Heart right ventricle (tissue), 16 donors: ENCODE measurements around the gene SNRNP35. TPM values are rescaled to one million over a fixed set of nuclear protein-coding genes. Genes with fewer than 3 reads are reported as not detected.
"Not testable (repeated sequence)": the region's sequence is repeated elsewhere in the genome, so short reads cannot be mapped to it uniquely, and the experiment has no call there.

Experiments
- ATAC-seq, 8 donors: fragments of 200-7000 bp; cut with Tn5 transposase; one replicate each; pipeline ENCODE4 v1.9.1; 2020; ENCODE audit warnings: mild to moderate bottlenecking in 8 of 8, moderate library complexity in 8 of 8, moderate number of reproducible peaks in 1 of 8
- DNase-seq, 2 donors: peaks; one replicate each; pipeline ENCODE4 v3.0.0-alpha.2; 2020
- H3K27ac ChIP-seq, 10 donors: fragments of 200-600 bp; sonication (generic) in 2 of 10; one replicate each; pipeline versions ENCODE4 v1.5.0 to v1.8.0; 2020 to 2022; ENCODE audit warnings: mild to moderate bottlenecking in 3 of 10
- H3K27me3 ChIP-seq, 7 donors: fragments of 200-600 bp; one replicate each; pipeline ENCODE4 v1.8.0; 2021 to 2022; ENCODE audit warnings: mild to moderate bottlenecking in 2 of 7
- H3K36me3 ChIP-seq, 9 donors: fragments of 200-600 bp; sonication (generic) in 1 of 9; one replicate each; pipeline versions ENCODE4 v1.5.0 to v1.8.0; 2020 to 2022; ENCODE audit warnings: mild to moderate bottlenecking in 2 of 9
- H3K4me1 ChIP-seq, 9 donors: fragments of 200-600 bp; sonication (generic) in 1 of 9; one replicate each; pipeline versions ENCODE4 v1.5.0 to v1.8.0; 2020 to 2022; ENCODE audit warnings: mild to moderate bottlenecking in 4 of 9
- H3K4me3 ChIP-seq, 10 donors: fragments of 200-600 bp; sonication (generic) in 2 of 10; one replicate each; pipeline versions ENCODE4 v1.5.0 to v1.8.0; 2020 to 2022; ENCODE audit warnings: mild to moderate bottlenecking in 7 of 10, moderate library complexity in 2 of 10
- H3K9me3 ChIP-seq, 11 donors: fragments of 200-600 bp in 10 of 11; sonication (generic) in 2 of 11; one replicate each; pipeline versions ENCODE4 v1.5.0 to v1.8.0; 2013 to 2022; ENCODE audit warnings: mild to moderate bottlenecking in 2 of 11, control low read depth in 1 of 11, moderate library complexity in 1 of 11
- CTCF ChIP-seq, 9 donors: fragments of 200-600 bp; sonication (generic) in 2 of 9; IDR thresholded peaks; one replicate each; pipeline versions ENCODE4 v1.5.0 to v1.8.0; 2021 to 2022; ENCODE audit warnings: antibody characterized with exemption in 9 of 9, mild to moderate bottlenecking in 5 of 9, moderate library complexity in 1 of 9
- WGBS, 2 donors: extraction: QIAGEN DNeasy Blood & Tissue Kit; methylation state at CpG; one replicate each; pipeline ENCODE4 v1.1.7; 2013; ENCODE audit warnings: inconsistent platforms in 1 of 2; 5-methylcytosine and 5-hydroxymethylcytosine counted together
- intact Hi-C, 10 donors: fragments of 100-400 bp; cut with DNase I; formaldehyde crosslinking; loops; one replicate each; pipeline versions ENCODE4 v1.11.1 to v1.14.2; 2022
- polyA plus RNA-seq, 2 donors: library from polyadenylated mRNA; stranded (reverse); fragments of 200-250 nt; gene quantifications; one replicate each; pipeline ENCODE4 v1.2.3, GENCODE V29; 2013
- total RNA-seq, 10 donors: library from RNA; stranded (reverse); fragmentation: NEBNext Ultra II Directional in 3 of 10; extraction: Animal tissue kit (Norgen Biotek cat#: 25700) in 3 of 10; gene quantifications; one replicate each; pipeline versions ENCODE4 v1.2.1 to v1.2.4, GENCODE V29; 2021 to 2023
- donor health status: Arrhythmogenic right ventricular cardiomyopathy.
- donor health status: ischemic (EF 13 %, LVEDD 7.1; RV severe dilation, severe dysfunction).
- donor health status: healthy with polysubstance abuse.
- donor health status: DM: no; HTN: yes; CAD: no.
- donor health status: DM: no; HTN: no; CAD: no.
- donor health status: ischemic (EF 25% LVEDD 6.9; RV normal size, moderate dysfunction).
- donor health status: ischemic (EF 25% LVEDD 5.7; RV mildly dilated, moderate dysfunction).
- donor health status: healthy.
- donor health status: DM: yes; HTN: yes; CAD: no.
- donor health status: Ischemic cardiomyopathy.
- donor health status: ischemic (EF 35%, LVEDD 5.7; RV mildly dilated, moderate dysfunction).
- donor health status: nonischemic (EF 11% LVEDD 7.7; RV severe dilation, severe dysfunction).
- donor health status: DM: yes; HTN: yes; CAD: no.
- donor health status: PGD.
- donor health status: ischemic (EF 29% LVEDD 5.4; RV normal size, mild dysfunction).
- donor health status: nonischemic (EF 23%, LVEDD 6.1; RV moderate dilation, normal function).

The SNRNP35 gene
- total and polyA plus RNA-seq, 12 donors = 18.0 to 117 (median 20.5) TPM

- ATAC-seq (peak in 4 of 8 donors; percentile 31 to 75 (median 38)), DNase-seq (no peak)
- peak overlapping the region; percentile 47 to 67 (median 59) for H3K27ac ChIP-seq
- intact Hi-C loops = no loop called here
- TF ChIP-seq CTCF (IDR thresholded peaks at IDR 0.05) = no peak
- H3K4me3 ChIP-seq = no peak overlapping the region
- 37 to 61% methylated on average over 13 of the region's 13 CpGs for WGBS, 2 donors
- peaks cover 0 to 63% (median 27%) of the 10 kb centered on the region in 9 donors for H3K36me3 ChIP-seq
- no peaks in the 10 kb centered on the region for H3K27me3 ChIP-seq
- H3K4me1 ChIP-seq = peaks cover 3 to 31% (median 11%) of the 10 kb centered on the region in 9 donors
- no peaks in the 10 kb centered on the region for H3K9me3 ChIP-seq
Observed at GRCh38 chr12:123513805-123514204, 55.9 kb downstream of the SNRNP35 start.

- ATAC-seq, H3K27me3 ChIP-seq, H3K4me3 ChIP-seq, H3K9me3 ChIP-seq, DNase-seq: not testable (repeated sequence)
- Histone ChIP-seq H3K36me3 (peaks cover 0 to 72% (median 29%) of the 10 kb centered on the region in 9 donors), H3K4me1 (peaks cover 0 to 30% (median 9%) of the 10 kb centered on the region in 9 donors), H3K27ac (peak overlapping the region in 1 of 10 donors; percentile 54)
- intact Hi-C loops = loop anchor here in 1 of 10 donors (5.0 kb wide), 1 partner anchor 42 kb away; no protein-coding TSS in a partner anchor
- WGBS, 2 donors = 96 to 100% methylated on average over 1 of the region's 1 CpG
Observed at GRCh38 chr12:123514582-123515221, 56.8 kb downstream of the SNRNP35 start.

- ATAC-seq (no peak), DNase-seq (no peak)
- intact Hi-C loops = loop anchor here in 1 of 10 donors (5.0 kb wide), 1 partner anchor 44 kb away; no protein-coding TSS in a partner anchor
- Histone ChIP-seq H3K4me1 (peaks cover 0 to 43% (median 14%) of the 10 kb centered on the region in 9 donors), H3K27ac (no peak overlapping the region), H3K9me3 (no peaks in the 10 kb centered on the region), H3K27me3 (no peaks in the 10 kb centered on the region), H3K36me3 (peaks cover 0 to 84% (median 33%) of the 10 kb centered on the region in 9 donors), H3K4me3 (no peak overlapping the region)
- no peak for TF ChIP-seq CTCF (IDR thresholded peaks at IDR 0.05)
- 68 to 77% methylated on average over 11 of the region's 11 CpGs for WGBS, 2 donors
Observed at GRCh38 chr12:123516216-123516780, 58.4 kb downstream of the SNRNP35 start.

Other genes starting within 250 kb of the SNRNP35 start
- gene MPHOSPH9, start 225.0 kb upstream of the SNRNP35 start, total RNA-seq = 10 to 100 TPM; 19.7 to 33.6 (median 27.1) TPM
- 10 to 100 TPM in 1 of 2 donors, 1 to 10 TPM in 1; 4.1 to 11.3 TPM for gene MPHOSPH9, start 225.0 kb upstream of the SNRNP35 start, polyA plus RNA-seq
- 10 to 100 TPM in 8 of 10 donors, 1 to 10 TPM in 2; 9.5 to 12.1 (median 10.8) TPM for gene MTRFR, start 224.7 kb upstream of the SNRNP35 start, total RNA-seq
- 10 to 100 TPM; 12.1 to 20.9 TPM for gene MTRFR, start 224.7 kb upstream of the SNRNP35 start, polyA plus RNA-seq
- 10 to 100 TPM; 55.6 to 80.5 (median 63.4) TPM for gene CDK2AP1, start 186.3 kb upstream of the SNRNP35 start, total RNA-seq
- gene CDK2AP1, start 186.3 kb upstream of the SNRNP35 start, polyA plus RNA-seq = 100 to 1,000 TPM in 1 of 2 donors, 10 to 100 TPM in 1; 83.1 to 188 TPM
- 10 to 100 TPM; 21.0 to 32.1 (median 27.6) TPM for gene SBNO1, start 93.3 kb upstream of the SNRNP35 start, total RNA-seq
- 1 to 10 TPM; 4.1 to 4.6 TPM for gene SBNO1, start 93.3 kb upstream of the SNRNP35 start, polyA plus RNA-seq
- gene KMT5A, start 74.0 kb upstream of the SNRNP35 start, total RNA-seq = 10 to 100 TPM; 24.7 to 37.0 (median 30.2) TPM
- 10 to 100 TPM; 16.4 to 17.2 TPM for gene KMT5A, start 74.0 kb upstream of the SNRNP35 start, polyA plus RNA-seq
- gene RILPL2, start 21.5 kb upstream of the SNRNP35 start, total RNA-seq = 1 to 10 TPM; 1.5 to 3.5 (median 2.0) TPM
- gene RILPL2, start 21.5 kb upstream of the SNRNP35 start, polyA plus RNA-seq = 1 to 10 TPM; 2.8 to 3.2 TPM
- gene RILPL1, start 75.6 kb downstream of the SNRNP35 start, total RNA-seq = 100 to 1,000 TPM in 3 of 10 donors, 10 to 100 TPM in 7; 71.4 to 132 (median 86.6) TPM
- 100 to 1,000 TPM in 1 of 2 donors, 10 to 100 TPM in 1; 78.7 to 106 TPM for gene RILPL1, start 75.6 kb downstream of the SNRNP35 start, polyA plus RNA-seq
- 100 to 1,000 TPM; 133 to 244 (median 158) TPM for gene TMED2, start 126.4 kb downstream of the SNRNP35 start, total RNA-seq
- 100 to 1,000 TPM in 1 of 2 donors, 10 to 100 TPM in 1; 22.2 to 141 TPM for gene TMED2, start 126.4 kb downstream of the SNRNP35 start, polyA plus RNA-seq
- 1 to 10 TPM; 3.2 to 8.8 (median 4.8) TPM for gene DDX55, start 144.0 kb downstream of the SNRNP35 start, total RNA-seq
- 10 to 100 TPM in 1 of 2 donors, 1 to 10 TPM in 1; 6.2 to 14.0 TPM for gene DDX55, start 144.0 kb downstream of the SNRNP35 start, polyA plus RNA-seq
- 10 to 100 TPM; 26.3 to 36.4 (median 31.8) TPM for gene EIF2B1, start 175.5 kb downstream of the SNRNP35 start, total RNA-seq
- 10 to 100 TPM; 21.2 to 25.5 TPM for gene EIF2B1, start 175.5 kb downstream of the SNRNP35 start, polyA plus RNA-seq
- 10 to 100 TPM; 12.8 to 18.3 (median 15.5) TPM for gene GTF2H3, start 175.7 kb downstream of the SNRNP35 start, total RNA-seq
- gene GTF2H3, start 175.7 kb downstream of the SNRNP35 start, polyA plus RNA-seq = 1 to 10 TPM; 4.0 to 4.4 TPM
- 1 to 10 TPM; 2.3 to 6.3 (median 4.4) TPM for gene TCTN2, start 213.0 kb downstream of the SNRNP35 start, total RNA-seq
- 1 to 10 TPM; 1.9 to 2.8 TPM for gene TCTN2, start 213.0 kb downstream of the SNRNP35 start, polyA plus RNA-seq